ENCODE measurements around the gene GINS1. TPM values are rescaled to one million over a fixed set of nuclear protein-coding genes. Genes with fewer than 3 reads are reported as not detected.

GINS1 gene
- total and polyA plus RNA-seq, 2 of the 8 experiments (the other 6 are each of a cell fraction or from before 2014, with no cell fraction given): 44.7 to 68.4 TPM

DNA sequence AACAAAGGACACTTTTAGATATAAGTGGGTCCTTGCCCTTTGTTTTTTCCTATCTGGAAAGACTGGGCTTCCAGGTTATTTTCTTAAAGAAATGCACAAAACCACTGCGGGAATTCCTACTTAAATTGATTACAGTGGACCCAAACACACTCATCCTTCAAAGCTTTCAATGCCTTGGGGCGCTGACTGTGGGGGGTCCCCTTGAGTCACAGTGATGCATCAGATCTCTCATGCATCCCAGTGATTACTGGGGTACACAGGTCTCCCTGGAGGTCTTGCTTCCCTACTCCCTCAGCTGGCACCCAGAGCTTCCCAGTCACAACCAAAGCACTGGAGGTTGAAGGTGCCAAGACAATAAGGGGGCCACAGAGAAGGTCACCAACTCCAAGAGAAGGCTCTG is 37.5 kb upstream of the GINS1 start:
- H3K79me2 ChIP-seq (ENCODE audit: control insufficient read depth in 1 of 2, insufficient read depth in 2 of 2, low read length in 2 of 2): peaks cover 0 to 80% of the 10 kb centered on the region in 2 experiments
- CTCF ChIA-PET (ENCODE audit: partially characterized antibody): interaction anchor here (0.8 to 2.5 kb wide), 3 partner anchors 18 to 74 kb away, joined by 3 to 5 read pairs (median 5); no protein-coding TSS in a partner anchor
- 91% methylated on average over 2 of the region's 2 CpGs; no CpG with 5 or more reads in 1 of the 2 experiments for WGBS, 2 experiments (ENCODE audit: extremely low coverage in 1 of 2, insufficient coverage in 1 of 2, insufficient read length in 1 of 2, insufficient replicate concordance in 2 of 2, low coverage in 1 of 2, low lambda C conversion rate in 2 of 2, missing lambda C conversion rate in 1 of 2)
- TF ChIP-seq EGR1 (IDR thresholded peaks at IDR 0.05; ENCODE audit: borderline replicate concordance, low read depth, low read length) (no peak), SRF (IDR thresholded peaks at IDR 0.05; ENCODE audit: low read depth, low read length) (no peak), JUND (IDR thresholded peaks at IDR 0.05; ENCODE audit: low read length) (no peak), SIX5 (IDR thresholded peaks at IDR 0.05; ENCODE audit: low read depth, low read length) (no peak)

More for the DNA sequence above, 37.5 kb upstream of the GINS1 start:
- Histone ChIP-seq H3K36me3 (ENCODE audit: control insufficient read depth in 2 of 4, insufficient read depth in 4 of 4, low read length in 3 of 4) (no peaks in the 10 kb centered on the region), H3K4me2 (ENCODE audit: insufficient read depth in 1 of 2, low read depth in 2 of 2, low read length in 2 of 2) (no peak overlapping the region), H3K4me3 (ENCODE audit: extremely low read depth in 1 of 4, insufficient read depth in 2 of 4, low read depth in 3 of 4, low read length in 4 of 4) (no peak overlapping the region), H3K56ac (replicated peaks; ENCODE audit: insufficient read length, low read depth, low read length) (no peak overlapping the region), H4K91ac (replicated peaks; ENCODE audit: insufficient read length, low read length) (no peak overlapping the region), H4K8ac (ENCODE audit: extremely low read depth, insufficient read depth, low read length) (no peak overlapping the region), H3K18ac (ENCODE audit: extremely low read depth, low read length) (no peak overlapping the region), H2BK12ac (ENCODE audit: low read depth, low read length) (no peak overlapping the region), H2AK5ac (ENCODE audit: low read depth, low read length) (no peak overlapping the region), H3K4me1 (replicated peaks in 1 of 4; ENCODE audit: control insufficient read depth in 3 of 4, insufficient read depth in 4 of 4, low read length in 3 of 4) (peaks cover 0 to 3% (median 2%) of the 10 kb centered on the region in 4 experiments; a peak in 4 of 7 replicates), H2BK120ac (replicated peaks; ENCODE audit: low read depth, low read length) (no peak overlapping the region), H3K23me2 (ENCODE audit: low read depth, low read length) (no peaks in the 10 kb centered on the region), H3K14ac (ENCODE audit: insufficient read length) (no peak overlapping the region), H2AFZ (ENCODE audit: low read length) (no peak overlapping the region), H2BK20ac (ENCODE audit: low read length) (no peak overlapping the region), H4K20me1 (replicated peaks in 1 of 2; ENCODE audit: control insufficient read depth in 1 of 2, insufficient read depth in 2 of 2, low read length in 2 of 2) (peaks cover 4 to 7% of the 10 kb centered on the region in 2 experiments), H3K9ac (replicated peaks in 1 of 4; ENCODE audit: extremely low read depth in 1 of 4, low read depth in 3 of 4, low read length in 3 of 4) (no peak overlapping the region), H3K27ac (ENCODE audit: low read depth, low read length) (no peak overlapping the region), H3K4ac (replicated peaks; ENCODE audit: insufficient read length, low read depth, low read length) (no peak overlapping the region), H2BK15ac (ENCODE audit: low read length) (no peak overlapping the region), H2BK5ac (ENCODE audit: low read depth, low read length) (no peak overlapping the region), H3K9me3 (ENCODE audit: insufficient read depth in 2 of 2, low read depth in 1 of 2, low read length in 1 of 2) (no peaks in the 10 kb centered on the region), H3K23ac (ENCODE audit: insufficient read length) (no peak overlapping the region), H3K27me3 (replicated peaks in 1 of 4; ENCODE audit: control insufficient read depth in 3 of 4, extremely low read depth in 1 of 4, insufficient read depth in 3 of 4, low read length in 3 of 4) (no peaks in the 10 kb centered on the region), H4K5ac (ENCODE audit: insufficient read length, low read depth, low read length) (no peak overlapping the region), H3K79me1 (ENCODE audit: low read depth, low read length) (peaks cover 8% of the 10 kb centered on the region)
- no peak for FAIRE-seq
- no peak for DNase-seq (ENCODE audit: low read depth in 1 of 2, low spot score in 2 of 2)
- POLR2A ChIA-PET (ENCODE audit: partially characterized antibody): interaction anchor here (1.1 to 1.6 kb wide), 2 partner anchors 13 to 37 kb away, joined by 4 to 6 read pairs; partner anchors contain the start of gene GINS1

Measured in H1 (cell line).